SK-N-SH (cell line): ENCODE measurements around the gene ERVH48-1. TPM values are rescaled to one million over a fixed set of nuclear protein-coding genes. Genes with fewer than 3 reads are reported as not detected.

ENCODE experiments used
- CTCF ChIA-PET: fragments of 300-600, 350-600 bp; formaldehyde crosslinking; extraction: SDS; loops from one replicate; lab custom pipeline; 2021; lab: Yijun Ruan, JAX
- POLR2A ChIA-PET: fragments of 350-600 bp; sonication (Branson Sonifier 250); formaldehyde crosslinking; extraction: SDS; loops from one replicate; lab custom pipeline; 2020; ENCODE audit warnings: antibody characterized with exemption, inconsistent platforms; lab: Yijun Ruan, JAX
- DNase-seq: peaks from one replicate; pipeline ENCODE4 v3.0.0; 2012
- H2AFZ ChIP-seq: fragments of 200-600 bp; sonication (generic); 2 replicates; pipeline ENCODE4 v1.8.1; 2016; ENCODE audit warnings: antibody characterized with exemption, mild to moderate bottlenecking, low read depth
- H3F3A ChIP-seq: fragments of 200-600 bp; sonication (generic); replicated peaks from 2 replicates; pipeline ENCODE3; 2016; ENCODE audit warnings: antibody characterized with exemption, mild to moderate bottlenecking; ENCODE audit not compliant: insufficient read depth
- H3K27ac ChIP-seq, 2 experiments: fragments of 200-500 bp in 1 of 2; fragments of 200-600 bp in 1 of 2; sonication (Bioruptor generic) in 1 of 2; sonication (generic), shearing (Covaris generic) in 1 of 2; 2 replicates each; pipeline versions ENCODE4 v1.5.1 to v1.6.1; 2014 to 2016; ENCODE audit warnings: low read depth in 2 of 2, inconsistent platforms in 1 of 2, low read length in 1 of 2, mild to moderate bottlenecking in 1 of 2, mixed read lengths in 1 of 2
- H3K27me3 ChIP-seq: fragments of 200-600 bp; sonication (generic), shearing (Covaris generic); 2 replicates; pipeline ENCODE4 v1.6.1; 2016; ENCODE audit warnings: mixed run types; ENCODE audit not compliant: insufficient read depth
- H3K36me3 ChIP-seq, 2 experiments: fragments of 200-500 bp in 1 of 2; fragments of 200-600 bp in 1 of 2; sonication (Bioruptor generic) in 1 of 2; sonication (generic) in 1 of 2; replicated peaks in 1 of 2; 2 replicates each; pipeline versions ENCODE3 to v1.5.1; 2014 to 2016; ENCODE audit warnings: low read length in 1 of 2, mild to moderate bottlenecking in 1 of 2; ENCODE audit not compliant: insufficient read depth in 2 of 2, control insufficient read depth in 1 of 2
- H3K4me1 ChIP-seq, 2 experiments: fragments of 200-500 bp in 1 of 2; fragments of 200-600 bp in 1 of 2; sonication (Bioruptor generic) in 1 of 2; sonication (generic), shearing (Covaris generic) in 1 of 2; 2 replicates each; pipeline versions ENCODE4 v1.5.1 to v1.6.1; 2014 to 2016; ENCODE audit warnings: low read depth in 1 of 2, low read length in 1 of 2, mixed run types in 1 of 2; ENCODE audit not compliant: insufficient read depth in 2 of 2, control insufficient read depth in 1 of 2
- H3K4me2 ChIP-seq: fragments of 200-600 bp; sonication (generic), shearing (Covaris generic); 2 replicates; pipeline ENCODE4 v1.6.1; 2017; ENCODE audit warnings: mixed run types
- H3K4me3 ChIP-seq, 2 experiments: fragments of 200-500 bp in 1 of 2; fragments of 200-600 bp in 1 of 2; sonication (Bioruptor generic) in 1 of 2; sonication (generic), shearing (Covaris generic) in 1 of 2; 2 replicates each; pipeline versions ENCODE4 v1.5.1 to v1.8.1; 2014 to 2016; ENCODE audit warnings: low read depth in 2 of 2, inconsistent platforms in 1 of 2, low read length in 1 of 2, mild to moderate bottlenecking in 1 of 2, mixed read lengths in 1 of 2, moderate library complexity in 1 of 2
- H3K79me2 ChIP-seq: fragments of 200-600 bp; sonication (generic); 2 replicates; pipeline ENCODE4 v1.8.1; 2017; ENCODE audit warnings: mild to moderate bottlenecking; ENCODE audit not compliant: insufficient read depth
- H3K9ac ChIP-seq: fragments of 200-600 bp; sonication (generic); 2 replicates; pipeline ENCODE4 v1.6.1; 2017; ENCODE audit warnings: mixed run types
- H3K9me2 ChIP-seq: fragments of 200-600 bp; sonication (generic); 2 replicates; pipeline ENCODE4 v1.6.1; 2017; ENCODE audit warnings: mixed run types
- H3K9me3 ChIP-seq: fragments of 200-600 bp; sonication (generic); 2 replicates; pipeline ENCODE4 v1.6.1; 2017; ENCODE audit warnings: mixed run types, mild to moderate bottlenecking, moderate library complexity
- H4K20me1 ChIP-seq: fragments of 200-600 bp; sonication (generic); 2 replicates; pipeline ENCODE4 v1.6.1; 2017; ENCODE audit warnings: mild to moderate bottlenecking, mixed run types; ENCODE audit not compliant: insufficient read depth
- CHD2 ChIP-seq: fragments of 150-350 bp; IDR thresholded peaks from 2 replicates; pipeline ENCODE4 v1.6.1; 2018; ENCODE audit warnings: low read length; ENCODE audit not compliant: partially characterized antibody
- CTCF ChIP-seq: fragments of 200-600 bp; sonication (generic); IDR thresholded peaks from 2 replicates; pipeline ENCODE4 v1.6.1; 2017; ENCODE audit warnings: antibody characterized with exemption, mild to moderate bottlenecking, moderate library complexity
- ELF1 ChIP-seq: IDR thresholded peaks from 2 replicates; pipeline ENCODE4 v1.4.0; 2012
- EZH2phosphoT487 ChIP-seq: fragments of 200-600 bp; sonication (generic); IDR thresholded peaks from 2 replicates; pipeline ENCODE4 v1.6.1; 2017; ENCODE audit warnings: low read depth, mixed run types, mild to moderate bottlenecking, antibody characterized with exemption, moderate library complexity, borderline replicate concordance
- FOXM1 ChIP-seq: IDR thresholded peaks from 2 replicates; pipeline ENCODE4 v1.4.0; 2012; ENCODE audit warnings: low read depth, mild to moderate bottlenecking
- GABPA ChIP-seq: IDR thresholded peaks from 2 replicates; pipeline ENCODE4 v1.4.0; 2012; ENCODE audit warnings: low read depth, mild to moderate bottlenecking
- GATA2 ChIP-seq: sonication (generic); formaldehyde crosslinking; IDR thresholded peaks from 2 replicates; pipeline ENCODE4 v1.5.0; 2020; ENCODE audit warnings: mild to moderate bottlenecking, missing genetic modification reagents
- MAX ChIP-seq: IDR thresholded peaks from 2 replicates; pipeline ENCODE4 v1.4.0; 2012; ENCODE audit warnings: low read depth
- MEF2A ChIP-seq: IDR thresholded peaks from 2 replicates; pipeline ENCODE4 v1.4.0; 2012; ENCODE audit warnings: low read depth, borderline replicate concordance
- NFIC ChIP-seq: IDR thresholded peaks from 2 replicates; pipeline ENCODE4 v1.4.0; 2012; ENCODE audit warnings: borderline replicate concordance
- RAD21 ChIP-seq: IDR thresholded peaks from 2 replicates; pipeline ENCODE4 v1.6.1; 2012; ENCODE audit warnings: mild to moderate bottlenecking, low read length
- SMC3 ChIP-seq: IDR thresholded peaks from 2 replicates; pipeline ENCODE4 v1.6.1; 2012; ENCODE audit warnings: low read depth, low read length, improper control_type of control experiment
- USF1 ChIP-seq: IDR thresholded peaks from 2 replicates; pipeline ENCODE4 v1.4.0; 2012; ENCODE audit warnings: low read depth, borderline replicate concordance
- WGBS: methylation state at CpG from one replicate; pipeline ENCODE4 v1.1.6; 2017; ENCODE audit warnings: low lambda C conversion rate; 5-methylcytosine and 5-hydroxymethylcytosine counted together
- polyA plus RNA-seq, 3 experiments: library from polyadenylated mRNA; depleted of rRNA; stranded (reverse); fragments of >200 nt; gene quantifications; 2 replicates each; pipeline ENCODE4 v1.2.3, GENCODE V29; 2012

Gene ERVH48-1
- polyA plus RNA-seq, 1 of the 3 experiments (the other 2 are of a cell fraction): not detected

GRCh38 chr21:42924433-42924751 is 1.0 kb downstream of the ERVH48-1 start:
- H3K27ac ChIP-seq: no peak overlapping the region
- no peaks in the 10 kb centered on the region; a peak in 2 of 4 replicates for H3K4me1 ChIP-seq
- no peak overlapping the region for H3K9ac ChIP-seq
- H3K36me3 ChIP-seq: no peaks in the 10 kb centered on the region
- 94% methylated on average over 6 of the region's 6 CpGs for WGBS
- no peaks in the 10 kb centered on the region for H3K9me3 ChIP-seq
- TF ChIP-seq FOXM1 (no peak), GABPA (no peak), GATA2 (CRISPR knock-in tag) (no peak), MEF2A (no peak)
- TF ChIP-seq, all 33 proteins: peak for 0
- Histone ChIP-seq H3K9me2 (no peaks in the 10 kb centered on the region), H3K27me3 (no peaks in the 10 kb centered on the region), H3K79me2 (no peaks in the 10 kb centered on the region), H3K4me3 (no peak overlapping the region), H3F3A (no peaks in the 10 kb centered on the region), H2AFZ (peak overlapping the region; percentile 85), H3K4me2 (no peak overlapping the region), H4K20me1 (no peaks in the 10 kb centered on the region)
- CTCF ChIA-PET: no interaction called here
- POLR2A ChIA-PET: no interaction called here
- DNase-seq: no peak

- H3K9ac ChIP-seq: no peak overlapping the region
- TF ChIP-seq USF1: no peak
- TF ChIP-seq ELF1: peak; percentile 82
- TF ChIP-seq CTCF: peak; percentile 73
- no peak for TF ChIP-seq EZH2phosphoT487
- TF ChIP-seq CHD2: peak; percentile 50
- 0 out of 2 replicates have a peak, but pooled peaks have one; percentile 29 for TF ChIP-seq MAX
- peak; percentile 26; the same call in 1 of the 2 replicates for TF ChIP-seq GABPA
- TF ChIP-seq RAD21: peak; percentile 82
- TF ChIP-seq NFIC: peak; percentile 16; the same call in 1 of the 2 replicates
- TF ChIP-seq SMC3: peak; percentile 77
- ChIA-PET POLR2A (no interaction called here), CTCF (no interaction called here)
- no peaks in the 10 kb centered on the region for H3K36me3 ChIP-seq
- no peak overlapping the region for H3K4me2 ChIP-seq
- H3K27ac ChIP-seq: no peak overlapping the region
- H3K9me3 ChIP-seq: no peaks in the 10 kb centered on the region
- H3K4me1 ChIP-seq: no peaks in the 10 kb centered on the region; a peak in 2 of 4 replicates
- no peaks in the 10 kb centered on the region for H3F3A ChIP-seq
- no peaks in the 10 kb centered on the region for H3K79me2 ChIP-seq
- no peak overlapping the region for H3K4me3 ChIP-seq
- WGBS: 64% methylated on average over 18 of the region's 18 CpGs
- peak; percentile 81 for DNase-seq
- H2AFZ ChIP-seq: peak overlapping the region; percentile 85
- H3K27me3 ChIP-seq: no peaks in the 10 kb centered on the region
- H4K20me1 ChIP-seq: no peaks in the 10 kb centered on the region
- H3K9me2 ChIP-seq: no peaks in the 10 kb centered on the region
Measured at GRCh38 chr21:42923553-42924432, 1.6 kb downstream of the ERVH48-1 start.
